ENCODE data around the gene AGTRAP. TPM values are rescaled to one million over a fixed set of nuclear protein-coding genes. Genes with fewer than 3 reads are reported as not detected.

Gene AGTRAP
- total and polyA plus RNA-seq, 5 donors = 17.5 to 25.0 (median 22.3) TPM

- DNase-seq (peak; percentile 81 to 91 (median 91)), ATAC-seq (peak; percentile 54 to 69)
- Histone ChIP-seq H3K4me3 (ENCODE audit: low read length) (no peak overlapping the region), H3K4me1 (ENCODE audit: control insufficient read depth, insufficient read depth, low read length) (peaks cover 23% of the 10 kb centered on the region), H3K9me3 (ENCODE audit: control insufficient read depth, low read length) (no peaks in the 10 kb centered on the region), H3K27me3 (ENCODE audit: control insufficient read depth, insufficient read depth) (no peaks in the 10 kb centered on the region), H3K27ac (ENCODE audit: low read length) (peak overlapping the region; percentile 5)
- intact Hi-C loops (cut with DNase I) = no loop called here
- WGBS = 6% methylated on average over 30 of the region's 30 CpGs
Observed at GRCh38 chr1:11784993-11785769, 49.2 kb downstream of the AGTRAP start.

GRCh38 chr1:11786168-11786567 is 50.2 kb downstream of the AGTRAP start:
- ATAC-seq (no peak), DNase-seq (peak in 2 of 3 donors; percentile 23 to 49)
- H3K4me1 ChIP-seq (ENCODE audit: control insufficient read depth, insufficient read depth, low read length) = peaks cover 29% of the 10 kb centered on the region
- intact Hi-C loops (cut with DNase I) = no loop called here
- H3K27ac ChIP-seq (ENCODE audit: low read length) = no peak overlapping the region
- H3K4me3 ChIP-seq (ENCODE audit: low read length) = no peak overlapping the region
- H3K9me3 ChIP-seq (ENCODE audit: control insufficient read depth, low read length) = no peaks in the 10 kb centered on the region
- no peaks in the 10 kb centered on the region for H3K27me3 ChIP-seq (ENCODE audit: control insufficient read depth, insufficient read depth)
- WGBS = 58% methylated on average over 5 of the region's 5 CpGs

- intact Hi-C loops (cut with DNase I) = no loop called here
- WGBS = 15% methylated on average over 16 of the region's 16 CpGs
Observed at GRCh38 chr1:11787251-11787803, 51.4 kb downstream of the AGTRAP start.

GRCh38 chr1:11787804-11788436 is 52.0 kb downstream of the AGTRAP start:
- 68% methylated on average over 14 of the region's 14 CpGs for WGBS
- no peak for ATAC-seq
- Histone ChIP-seq H3K9me3 (ENCODE audit: control insufficient read depth, low read length) (no peaks in the 10 kb centered on the region), H3K27me3 (ENCODE audit: control insufficient read depth, insufficient read depth) (no peaks in the 10 kb centered on the region), H3K27ac (ENCODE audit: low read length) (peak overlapping the region; percentile 88), H3K4me1 (ENCODE audit: control insufficient read depth, insufficient read depth, low read length) (peaks cover 37% of the 10 kb centered on the region), H3K4me3 (ENCODE audit: low read length) (no peak overlapping the region)
- intact Hi-C loops (cut with DNase I) = no loop called here
- DNase-seq = peak; percentile 19 to 67 (median 66)

More at GRCh38 chr1:11787251-11787803, 51.4 kb downstream of the AGTRAP start:
- no peaks in the 10 kb centered on the region for H3K27me3 ChIP-seq (ENCODE audit: control insufficient read depth, insufficient read depth)
- ATAC-seq (peak; percentile 34 to 39), DNase-seq (peak; percentile 75 to 87 (median 84))
- no peak overlapping the region for H3K4me3 ChIP-seq (ENCODE audit: low read length)
- peaks cover 37% of the 10 kb centered on the region for H3K4me1 ChIP-seq (ENCODE audit: control insufficient read depth, insufficient read depth, low read length)
- H3K27ac ChIP-seq (ENCODE audit: low read length) = peak overlapping the region; percentile 88
- H3K9me3 ChIP-seq (ENCODE audit: control insufficient read depth, low read length) = no peaks in the 10 kb centered on the region

GRCh38 chr1:11788549-11789053 is 52.7 kb downstream of the AGTRAP start:
- Histone ChIP-seq H3K27ac (ENCODE audit: low read length) (peak overlapping the region; percentile 88), H3K4me1 (ENCODE audit: control insufficient read depth, insufficient read depth, low read length) (peaks cover 37% of the 10 kb centered on the region), H3K27me3 (ENCODE audit: control insufficient read depth, insufficient read depth) (no peaks in the 10 kb centered on the region), H3K9me3 (ENCODE audit: control insufficient read depth, low read length) (no peaks in the 10 kb centered on the region), H3K4me3 (ENCODE audit: low read length) (no peak overlapping the region)
- WGBS = 73% methylated on average over 14 of the region's 14 CpGs
- ATAC-seq = no peak
- DNase-seq = peak in 2 of 3 donors; percentile 61 to 66
- intact Hi-C loops (cut with DNase I) = no loop called here

GRCh38 chr1:11789126-11790067 is 53.5 kb downstream of the AGTRAP start:
- Histone ChIP-seq H3K27ac (ENCODE audit: low read length) (peak overlapping the region; percentile 88), H3K4me3 (ENCODE audit: low read length) (no peak overlapping the region), H3K4me1 (ENCODE audit: control insufficient read depth, insufficient read depth, low read length) (peaks cover 37% of the 10 kb centered on the region), H3K27me3 (ENCODE audit: control insufficient read depth, insufficient read depth) (no peaks in the 10 kb centered on the region), H3K9me3 (ENCODE audit: control insufficient read depth, low read length) (no peaks in the 10 kb centered on the region)
- intact Hi-C loops (cut with DNase I) = no loop called here
- DNase-seq (peak; percentile 19 to 71 (median 47)), ATAC-seq (no peak)
- WGBS = 51% methylated on average over 13 of the region's 13 CpGs

GRCh38 chr1:11790101-11790879 is 54.4 kb downstream of the AGTRAP start:
- intact Hi-C loops (cut with DNase I) = no loop called here
- peak in 1 of 2 donors; percentile 0 for ATAC-seq
- Histone ChIP-seq H3K4me1 (ENCODE audit: control insufficient read depth, insufficient read depth, low read length) (peaks cover 38% of the 10 kb centered on the region), H3K4me3 (ENCODE audit: low read length) (no peak overlapping the region), H3K27ac (ENCODE audit: low read length) (peak overlapping the region; percentile 88), H3K27me3 (ENCODE audit: control insufficient read depth, insufficient read depth) (no peaks in the 10 kb centered on the region), H3K9me3 (ENCODE audit: control insufficient read depth, low read length) (no peaks in the 10 kb centered on the region)
- 45% methylated on average over 20 of the region's 20 CpGs for WGBS
- peak; percentile 36 to 72 (median 45) for DNase-seq

- Histone ChIP-seq H3K4me1 (ENCODE audit: control insufficient read depth, insufficient read depth, low read length) (peaks cover 41% of the 10 kb centered on the region), H3K27me3 (ENCODE audit: control insufficient read depth, insufficient read depth) (no peaks in the 10 kb centered on the region), H3K4me3 (ENCODE audit: low read length) (no peak overlapping the region), H3K27ac (ENCODE audit: low read length) (peak overlapping the region; percentile 88), H3K9me3 (ENCODE audit: control insufficient read depth, low read length) (no peaks in the 10 kb centered on the region)
- peak; percentile 95 to 96 (median 95) for DNase-seq
- WGBS = 38% methylated on average over 19 of the region's 19 CpGs
- intact Hi-C loops (cut with DNase I) = no loop called here
- ATAC-seq = peak; percentile 85 to 90
Observed at GRCh38 chr1:11790880-11791715, 55.2 kb downstream of the AGTRAP start.

GRCh38 chr1:11792106-11792505 is 56.2 kb downstream of the AGTRAP start:
- H3K27ac ChIP-seq (ENCODE audit: low read length) = peak overlapping the region; percentile 86
- intact Hi-C loops (cut with DNase I) = no loop called here
- 65% methylated on average over 11 of the region's 11 CpGs for WGBS
- peaks cover 41% of the 10 kb centered on the region for H3K4me1 ChIP-seq (ENCODE audit: control insufficient read depth, insufficient read depth, low read length)
- H3K4me3 ChIP-seq (ENCODE audit: low read length) = no peak overlapping the region
- DNase-seq (peak; percentile 60 to 86 (median 83)), ATAC-seq (peak; percentile 8 to 10)
- H3K27me3 ChIP-seq (ENCODE audit: control insufficient read depth, insufficient read depth) = no peaks in the 10 kb centered on the region
- no peaks in the 10 kb centered on the region for H3K9me3 ChIP-seq (ENCODE audit: control insufficient read depth, low read length)
